GM21526 (cell line): ENCODE data around the gene SLC30A4.
A peak's percentile ranks its signal among the peaks of the same experiment; 100 is the strongest.
"Not testable (repeated sequence)": the region's sequence is repeated elsewhere in the genome, so short reads cannot be mapped to it uniquely, and the experiment has no call there.

Experiments used
- ATAC-seq: cut with Tn5 transposase; IDR thresholded peaks from one replicate; pipeline ENCODE4 v1.9.1; 2021; ENCODE audit warnings: moderate library complexity; ENCODE audit not compliant: unreplicated experiment, low FRiP score

The SLC30A4 gene

GRCh38 chr15:45522328-45523165 is at the start of gene SLC30A4:
TSS of gene SLC30A4 (minus strand) at chr15:45522755. CDS start at chr15:45522354, 401 bp downstream.
- peak; percentile 70 for ATAC-seq

GRCh38 chr15:45555934-45556608 is 33.5 kb upstream of the SLC30A4 start:
- ATAC-seq, result no peak

GRCh38 chr15:45551676-45552075 is 29.1 kb upstream of the SLC30A4 start:
- no peak for ATAC-seq

GRCh38 chr15:45550436-45550835 is 27.9 kb upstream of the SLC30A4 start:
- ATAC-seq, result no peak

- no peak for ATAC-seq
Measured at GRCh38 chr15:45549541-45550220, 27.1 kb upstream of the SLC30A4 start.

GRCh38 chr15:45548753-45549520 is 26.4 kb upstream of the SLC30A4 start:
- ATAC-seq, result no peak

GRCh38 chr15:45546789-45547188 is 24.2 kb upstream of the SLC30A4 start:
- no peak for ATAC-seq

GRCh38 chr15:45544266-45545023 is 21.9 kb upstream of the SLC30A4 start:
- ATAC-seq, result no peak

GRCh38 chr15:45543051-45543450 is 20.5 kb upstream of the SLC30A4 start:
- ATAC-seq, result no peak

- ATAC-seq, result no peak
Measured at GRCh38 chr15:45540531-45540930, 18.0 kb upstream of the SLC30A4 start.

GRCh38 chr15:45539680-45540079 is 17.1 kb upstream of the SLC30A4 start:
- ATAC-seq, result no peak

- ATAC-seq, result no peak
Measured at GRCh38 chr15:45536934-45537333, 14.4 kb upstream of the SLC30A4 start.

- ATAC-seq, result no peak
Measured at GRCh38 chr15:45535486-45536042, 13.0 kb upstream of the SLC30A4 start.

- ATAC-seq, result no peak
Measured at GRCh38 chr15:45534821-45535220, 12.3 kb upstream of the SLC30A4 start.

GRCh38 chr15:45532892-45533291 is 10.3 kb upstream of the SLC30A4 start:
- not testable (repeated sequence) for ATAC-seq

- ATAC-seq, result no peak
Measured at GRCh38 chr15:45529613-45530012, 7.1 kb upstream of the SLC30A4 start.

GRCh38 chr15:45527086-45527485 is 4.5 kb upstream of the SLC30A4 start:
- ATAC-seq, result no peak

GRCh38 chr15:45523166-45523460 is 558 bp upstream of the SLC30A4 start:
- ATAC-seq, result no peak

- no peak for ATAC-seq
Measured at GRCh38 chr15:45521596-45522327, 793 bp downstream of the SLC30A4 start.
